RWPE1 (cell line): Measurements from ENCODE around the gene GTF3C5.
"Not testable (repeated sequence)": the region's sequence is repeated elsewhere in the genome, so short reads cannot be mapped to it uniquely, and the experiment has no call there.

Source experiments
- CTCF ChIA-PET: fragments of 350-600 bp; sonication (Branson Sonifier 250); formaldehyde crosslinking; extraction: SDS; loops from one replicate; lab custom pipeline; 2021; lab: Yijun Ruan, JAX
- POLR2A ChIA-PET: fragments of 400-600 bp; formaldehyde crosslinking; extraction: SDS; loops from one replicate; lab custom pipeline; 2020; ENCODE audit warnings: antibody characterized with exemption; ENCODE audit not compliant: low non-redundant PET; lab: Yijun Ruan, JAX
- DNase-seq: peaks from one replicate; pipeline ENCODE4 v3.0.0; 2012; ENCODE audit warnings: low spot score
- H3K27ac ChIP-seq: fragments of 450-650 bp; 2 replicates; pipeline ENCODE4 v1.5.1; 2017
- CTCF ChIP-seq: fragments of 450-650 bp; conservative IDR thresholded peaks from 2 replicates; pipeline ENCODE4 v1.5.1; 2017; ENCODE audit warnings: low read depth, mild to moderate bottlenecking

Gene GTF3C5

GRCh38 chr9:133075925-133076630 lies 45.3 kb downstream of the GTF3C5 start:
- DNase-seq, result no peak
- no peak for TF ChIP-seq CTCF
- CTCF ChIA-PET, result interaction anchor here (1.0 to 1.5 kb wide), 5 partner anchors 9 to 82 kb away, joined by 3 to 6 read pairs (median 4); no protein-coding TSS in a partner anchor
- POLR2A ChIA-PET, result no interaction called here
- H3K27ac ChIP-seq, result no peak overlapping the region

GRCh38 chr9:133076691-133077090 lies 45.9 kb downstream of the GTF3C5 start:
- POLR2A ChIA-PET, result no interaction called here
- H3K27ac ChIP-seq, result no peak overlapping the region
- no peak for TF ChIP-seq CTCF
- DNase-seq, result no peak
- CTCF ChIA-PET, result interaction anchor here (1.1 to 1.7 kb wide), 3 partner anchors 28 to 82 kb away, joined by 3 to 8 read pairs (median 4); no protein-coding TSS in a partner anchor

GRCh38 chr9:133078486-133078885 lies 47.7 kb downstream of the GTF3C5 start:
- ChIA-PET POLR2A (no interaction called here), CTCF (interaction anchor here (1.0 to 1.5 kb wide), 2 partner anchors 56 to 69 kb away, joined by 3 to 4 read pairs; no protein-coding TSS in a partner anchor)
- DNase-seq, result no peak
- TF ChIP-seq CTCF, result no peak
- H3K27ac ChIP-seq, result no peak overlapping the region

- CTCF ChIA-PET, result interaction anchor here (0.6 kb wide), 1 partner anchor 22 kb away, joined by 4 read pairs; no protein-coding TSS in a partner anchor
- POLR2A ChIA-PET, result no interaction called here
- TF ChIP-seq CTCF, result no peak
Observed at GRCh38 chr9:133080161-133080560, 49.4 kb downstream of the GTF3C5 start.

GRCh38 chr9:133080786-133081779 lies 50.3 kb downstream of the GTF3C5 start:
- DNase-seq, POLR2A ChIA-PET, H3K27ac ChIP-seq: not testable (repeated sequence)
- CTCF ChIA-PET, result interaction anchor here (0.7 kb wide), 1 partner anchor 40 kb away, joined by 3 read pairs; the partner anchor contains the start of gene RALGDS

More at GRCh38 chr9:133080161-133080560, 49.4 kb downstream of the GTF3C5 start:
- H3K27ac ChIP-seq, result no peak overlapping the region
- no peak for DNase-seq

GRCh38 chr9:133081957-133082644 lies 51.3 kb downstream of the GTF3C5 start:
- H3K27ac ChIP-seq, DNase-seq, POLR2A ChIA-PET: not testable (repeated sequence)
- CTCF ChIA-PET, result interaction anchor here (0.7 kb wide), 1 partner anchor 33 kb away, joined by 3 read pairs; no protein-coding TSS in a partner anchor

GRCh38 chr9:133083688-133084087 lies 52.9 kb downstream of the GTF3C5 start:
- POLR2A ChIA-PET, DNase-seq, CTCF ChIA-PET: not testable (repeated sequence)

GRCh38 chr9:133086212-133086860 lies 55.5 kb downstream of the GTF3C5 start:
- CTCF ChIA-PET, result interaction anchor here (0.6 kb wide), 1 partner anchor 92 kb away, joined by 4 read pairs; no protein-coding TSS in a partner anchor
- H3K27ac ChIP-seq, DNase-seq, POLR2A ChIA-PET: not testable (repeated sequence)

More at GRCh38 chr9:133083688-133084087, 52.9 kb downstream of the GTF3C5 start:
- H3K27ac ChIP-seq, result not testable (repeated sequence)
